GM10266 (cell line): Measurements from ENCODE around the gene MYLK.

ENCODE experiments used
- DNase-seq: peaks from one replicate; pipeline ENCODE4 v3.0.0; 2012; ENCODE audit errors: extremely low spot score
- CTCF ChIP-seq: IDR thresholded peaks from 2 replicates; pipeline ENCODE4 v1.5.1; 2012; ENCODE audit warnings: mild to moderate bottlenecking, low read depth; ENCODE audit not compliant: control insufficient read depth, insufficient read depth; ENCODE audit errors: missing control alignments

The MYLK gene

GRCh38 chr3:123841476-123842238, 42.5 kb downstream of the MYLK start:
- no peak for DNase-seq
- no peak for TF ChIP-seq CTCF

GRCh38 chr3:123840961-123841360, 43.2 kb downstream of the MYLK start:
- TF ChIP-seq CTCF: no peak
- DNase-seq: no peak

- no peak for DNase-seq
These were observed 46.3 kb downstream of the MYLK start for GRCh38 chr3:123837858-123838257.

GRCh38 chr3:123834631-123835030, 49.5 kb downstream of the MYLK start:
- no peak for DNase-seq
- TF ChIP-seq CTCF: no peak

More at GRCh38 chr3:123837858-123838257, 46.3 kb downstream of the MYLK start:
- no peak for TF ChIP-seq CTCF

GRCh38 chr3:123833398-123833785, 50.7 kb downstream of the MYLK start:
- no peak for TF ChIP-seq CTCF
- no peak for DNase-seq

GRCh38 chr3:123832692-123833397, 51.3 kb downstream of the MYLK start:
- DNase-seq: no peak
- no peak for TF ChIP-seq CTCF

GRCh38 chr3:123831420-123831819, 52.7 kb downstream of the MYLK start:
- no peak for TF ChIP-seq CTCF
- no peak for DNase-seq
